Dermis microvascular lymphatic vessel endothelial cell (primary cell): ENCODE data around the gene IKZF1. TPM values are rescaled to one million over a fixed set of nuclear protein-coding genes. Genes with fewer than 3 reads are reported as not detected.

Source experiments
- DNase-seq, 2 donors: peaks; one replicate each; pipeline versions ENCODE4 v3.0.0 to v3.0.0-alpha.2; 2010; ENCODE audit warnings: low read depth in 2 of 2
- total RNA-seq: library from RNA; depleted of rRNA; stranded (reverse); fragments of >200 nt; gene quantifications from 2 replicates; pipeline ENCODE4 v1.2.1, GENCODE V29; 2014

Gene IKZF1
- total RNA-seq, 1 donor from 2014 or later = 0.13 TPM

- DNase-seq = no peak
These were observed 20.8 kb upstream of the IKZF1 start for GRCh38 chr7:50283731-50284130.

- DNase-seq = no peak
These were observed 20.2 kb upstream of the IKZF1 start for GRCh38 chr7:50284296-50284695.

GRCh38 chr7:50285269-50285668 is 19.2 kb upstream of the IKZF1 start:
- no peak for DNase-seq

- DNase-seq = no peak
These were observed 17.4 kb upstream of the IKZF1 start for GRCh38 chr7:50287129-50287528.

GRCh38 chr7:50292165-50292757 is 12.3 kb upstream of the IKZF1 start:
- DNase-seq = no peak

GRCh38 chr7:50292763-50293162 is 11.8 kb upstream of the IKZF1 start:
- DNase-seq = no peak

GRCh38 chr7:50293509-50294179 is 10.9 kb upstream of the IKZF1 start:
- DNase-seq = no peak

GRCh38 chr7:50295133-50295532 is 9.4 kb upstream of the IKZF1 start:
- DNase-seq = no peak

- DNase-seq = no peak
These were observed 7.7 kb upstream of the IKZF1 start for GRCh38 chr7:50296799-50297198.

GRCh38 chr7:50298811-50299562 is 5.5 kb upstream of the IKZF1 start:
- no peak for DNase-seq

- DNase-seq = no peak
These were observed 4.2 kb upstream of the IKZF1 start for GRCh38 chr7:50300336-50300735.

GRCh38 chr7:50302486-50303334 is 1.8 kb upstream of the IKZF1 start:
- no peak for DNase-seq

- no peak for DNase-seq
These were observed 984 bp upstream of the IKZF1 start for GRCh38 chr7:50303335-50304128.

GRCh38 chr7:50304911-50305582 is 531 bp downstream of the IKZF1 start:
- no peak for DNase-seq

GRCh38 chr7:50305583-50306493 is 1.3 kb downstream of the IKZF1 start:
- no peak for DNase-seq

GRCh38 chr7:50306494-50307367 is 2.2 kb downstream of the IKZF1 start:
- DNase-seq = no peak

GRCh38 chr7:50307368-50308032 is 3.0 kb downstream of the IKZF1 start:
- no peak for DNase-seq

- no peak for DNase-seq
These were observed 3.7 kb downstream of the IKZF1 start for GRCh38 chr7:50308203-50308531.
